H9 (cell line): ENCODE data around the gene DNLZ. TPM values are rescaled to one million over a fixed set of nuclear protein-coding genes. Genes with fewer than 3 reads are reported as not detected.

ENCODE experiments used
- DNase-seq: peaks from one replicate; pipeline ENCODE4 v3.0.0-alpha.2; 2017
- H2AFZ ChIP-seq: one replicate; pipeline ENCODE4 v1.6.1; 2013; ENCODE audit warnings: mild to moderate bottlenecking, low read length, control low read depth, moderate library complexity
- H2AK5ac ChIP-seq: 2 replicates; pipeline ENCODE4 v1.6.1; 2013; ENCODE audit warnings: low read length, control low read depth, mixed read lengths; ENCODE audit not compliant: insufficient read length
- H2BK120ac ChIP-seq: one replicate; pipeline ENCODE4 v1.6.1; 2013; ENCODE audit warnings: low read depth, mild to moderate bottlenecking, low read length, control low read depth, inconsistent platforms; ENCODE audit not compliant: poor library complexity, severe bottlenecking
- H2BK12ac ChIP-seq: 2 replicates; pipeline ENCODE4 v1.6.1; 2013; ENCODE audit warnings: low read length, control low read depth, mixed read lengths, low read depth; ENCODE audit not compliant: insufficient read length
- H2BK15ac ChIP-seq: 2 replicates; pipeline ENCODE4 v1.6.1; 2013; ENCODE audit warnings: low read depth, low read length, control low read depth
- H2BK20ac ChIP-seq: one replicate; pipeline ENCODE4 v1.6.1; 2013; ENCODE audit warnings: low read depth, mild to moderate bottlenecking, low read length, control low read depth, inconsistent platforms; ENCODE audit not compliant: poor library complexity, severe bottlenecking
- H2BK5ac ChIP-seq: 2 replicates; pipeline ENCODE4 v1.6.1; 2013; ENCODE audit warnings: low read length, control low read depth, mixed read lengths; ENCODE audit not compliant: insufficient read length
- H3K14ac ChIP-seq: 2 replicates; pipeline ENCODE4 v1.6.1; 2013; ENCODE audit warnings: low read length, control low read depth; ENCODE audit not compliant: insufficient read depth
- H3K18ac ChIP-seq: 2 replicates; pipeline ENCODE4 v1.6.1; 2013; ENCODE audit warnings: low read depth, mild to moderate bottlenecking, mixed read lengths, low read length, control low read depth; ENCODE audit not compliant: insufficient read length
- H3K23ac ChIP-seq: 2 replicates; pipeline ENCODE4 v1.6.1; 2013; ENCODE audit warnings: low read length, control low read depth, mixed read lengths, low read depth; ENCODE audit not compliant: insufficient read length
- H3K23me2 ChIP-seq: 2 replicates; pipeline ENCODE4 v1.6.1; 2013; ENCODE audit warnings: low read depth, mild to moderate bottlenecking, mixed read lengths, low read length, control low read depth; ENCODE audit not compliant: insufficient read length, poor library complexity, severe bottlenecking
- H3K27ac ChIP-seq: 2 replicates; pipeline ENCODE4 v1.5.1; 2013; ENCODE audit warnings: low read length, control low read depth, mixed read lengths, low read depth; ENCODE audit not compliant: insufficient read length
- H3K27me3 ChIP-seq: 2 replicates; pipeline ENCODE4 v1.6.1; 2013; ENCODE audit warnings: low read length, control low read depth, inconsistent platforms; ENCODE audit not compliant: insufficient read depth
- H3K4ac ChIP-seq: 2 replicates; pipeline ENCODE4 v1.6.1; 2013; ENCODE audit warnings: low read depth, mild to moderate bottlenecking, control low read depth, inconsistent platforms, low read length, moderate library complexity
- H3K4me1 ChIP-seq: 2 replicates; pipeline ENCODE4 v1.6.1; 2013; ENCODE audit warnings: low read length, control low read depth, inconsistent platforms; ENCODE audit not compliant: insufficient read depth
- H3K4me2 ChIP-seq: 2 replicates; pipeline ENCODE4 v1.6.1; 2013; ENCODE audit warnings: low read length, control low read depth, mixed read lengths; ENCODE audit not compliant: insufficient read length, insufficient read depth
- H3K56ac ChIP-seq: 2 replicates; pipeline ENCODE4 v1.6.1; 2013; ENCODE audit warnings: low read depth, mild to moderate bottlenecking, mixed read lengths, low read length, control low read depth; ENCODE audit not compliant: insufficient read length
- H3K79me1 ChIP-seq: 2 replicates; pipeline ENCODE4 v1.6.1; 2013; ENCODE audit warnings: low read depth, mild to moderate bottlenecking, moderate library complexity, low read length, control low read depth, inconsistent platforms; ENCODE audit not compliant: insufficient read depth, poor library complexity, severe bottlenecking
- H3K79me2 ChIP-seq: 2 replicates; pipeline ENCODE4 v1.6.1; 2013; ENCODE audit warnings: low read length, control low read depth, inconsistent platforms; ENCODE audit not compliant: insufficient read depth
- H3K9ac ChIP-seq: 2 replicates; pipeline ENCODE4 v1.6.1; 2013; ENCODE audit warnings: low read length, control low read depth, mixed read lengths; ENCODE audit not compliant: insufficient read length; ENCODE audit errors: extremely low read depth
- H3K9me3 ChIP-seq: one replicate; pipeline ENCODE4 v1.6.1; 2013; ENCODE audit warnings: low read depth, low read length, inconsistent platforms; ENCODE audit not compliant: control insufficient read depth
- H3T11ph ChIP-seq: one replicate; pipeline ENCODE4 v1.6.1; 2013; ENCODE audit warnings: mild to moderate bottlenecking, low read length, control low read depth, inconsistent platforms
- H4K20me1 ChIP-seq: one replicate; pipeline ENCODE4 v1.6.1; 2013; ENCODE audit not compliant: control insufficient read depth, insufficient read length, insufficient read depth
- H4K5ac ChIP-seq: 2 replicates; pipeline ENCODE4 v1.6.1; 2013; ENCODE audit warnings: low read depth, mild to moderate bottlenecking, mixed read lengths, low read length, control low read depth; ENCODE audit not compliant: insufficient read length
- H4K8ac ChIP-seq: replicated peaks from 2 replicates; pipeline ENCODE4 v1.6.1; 2013; ENCODE audit warnings: low read length, control low read depth, mixed read lengths, low read depth; ENCODE audit not compliant: insufficient read length
- H4K91ac ChIP-seq: 2 replicates; pipeline ENCODE4 v1.6.1; 2013; ENCODE audit warnings: low read depth, mild to moderate bottlenecking, moderate library complexity, mixed read lengths, low read length, control low read depth; ENCODE audit not compliant: insufficient read length
- H3K27ac Mint-ChIP-seq, 3 experiments: 2 replicates in 2 of 3; 3 replicates in 1 of 3; pipeline ENCODE4 v1.8.0; 2020 to 2021; ENCODE audit warnings: mixed read lengths in 3 of 3, mild to moderate bottlenecking in 1 of 3, moderate library complexity in 1 of 3
- H3K27me3 Mint-ChIP-seq: 2 replicates; pipeline ENCODE4 v1.8.0; 2021; ENCODE audit warnings: low read depth, mild to moderate bottlenecking, moderate library complexity, mixed read lengths
- H3K36me3 Mint-ChIP-seq, 3 experiments: 2 replicates in 2 of 3; 3 replicates in 1 of 3; pipeline ENCODE4 v1.8.0; 2020 to 2021; ENCODE audit warnings: low read depth in 3 of 3, mixed read lengths in 3 of 3; ENCODE audit not compliant: insufficient read depth in 1 of 3
- H3K4me1 Mint-ChIP-seq, 2 experiments: 2 replicates each; pipeline ENCODE4 v1.8.0; 2020; ENCODE audit warnings: mixed read lengths in 2 of 2
- H3K4me3 Mint-ChIP-seq, 2 experiments: 2 replicates in 1 of 2; 3 replicates in 1 of 2; pipeline ENCODE4 v1.8.0; 2020 to 2021; ENCODE audit warnings: mild to moderate bottlenecking in 2 of 2, mixed read lengths in 2 of 2, moderate library complexity in 1 of 2
- H3K9me3 Mint-ChIP-seq, 2 experiments: 2 replicates in 1 of 2; 3 replicates in 1 of 2; pipeline ENCODE4 v1.8.0; 2020; ENCODE audit warnings: mild to moderate bottlenecking in 2 of 2, mixed read lengths in 2 of 2, moderate library complexity in 1 of 2
- WGBS: extraction: QIAGEN DNeasy Blood & Tissue Kit; methylation state at CpG from one replicate; pipeline ENCODE4 v1.1.7; 2013; ENCODE audit warnings: missing lambda C conversion rate, low lambda C conversion rate, mixed read lengths; ENCODE audit not compliant: insufficient read length; ENCODE audit errors: extremely low coverage; 5-methylcytosine and 5-hydroxymethylcytosine counted together
- total RNA-seq: library from RNA; stranded (reverse); gene quantifications from 2 replicates; pipeline ENCODE4 v1.2.1, GENCODE V29; 2021
- TF ChIP-seq, protein P1 (sequence below): fragments of 200-600 bp; sonication (generic); conservative IDR thresholded peaks from 3 replicates; pipeline ENCODE4 v1.8.0; 2021; ENCODE audit warnings: antibody characterized with exemption, mild to moderate bottlenecking

Gene DNLZ
- total RNA-seq, 1 experiment from 2014 or later, result 24.8 TPM

DNA sequence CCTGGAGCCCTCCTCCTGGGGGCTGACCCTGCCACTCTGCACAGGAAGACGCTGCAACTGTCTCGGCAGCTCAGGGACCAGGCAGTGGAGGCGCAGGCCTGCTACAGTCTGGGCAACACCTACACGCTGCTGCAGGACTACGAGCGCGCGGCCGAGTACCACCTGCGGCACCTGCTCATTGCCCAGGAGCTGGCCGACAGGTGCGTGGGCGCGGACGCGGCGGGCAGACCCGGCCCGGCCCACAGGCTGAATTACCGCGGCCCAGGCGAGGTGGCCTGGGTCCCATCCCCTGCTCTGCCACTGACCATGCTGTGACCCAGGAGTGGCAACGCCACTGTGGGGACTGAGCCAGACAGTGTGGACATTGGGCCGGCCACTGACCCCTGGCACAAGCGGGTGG lies 25.0 kb downstream of the DNLZ start:
- WGBS, result no CpG with 5 or more reads among the region's 25 CpGs
- H3K27me3 Mint-ChIP-seq, result no peaks in the 10 kb centered on the region; the same call in 1 of the 2 replicates
- TF ChIP-seq, protein P1, sequence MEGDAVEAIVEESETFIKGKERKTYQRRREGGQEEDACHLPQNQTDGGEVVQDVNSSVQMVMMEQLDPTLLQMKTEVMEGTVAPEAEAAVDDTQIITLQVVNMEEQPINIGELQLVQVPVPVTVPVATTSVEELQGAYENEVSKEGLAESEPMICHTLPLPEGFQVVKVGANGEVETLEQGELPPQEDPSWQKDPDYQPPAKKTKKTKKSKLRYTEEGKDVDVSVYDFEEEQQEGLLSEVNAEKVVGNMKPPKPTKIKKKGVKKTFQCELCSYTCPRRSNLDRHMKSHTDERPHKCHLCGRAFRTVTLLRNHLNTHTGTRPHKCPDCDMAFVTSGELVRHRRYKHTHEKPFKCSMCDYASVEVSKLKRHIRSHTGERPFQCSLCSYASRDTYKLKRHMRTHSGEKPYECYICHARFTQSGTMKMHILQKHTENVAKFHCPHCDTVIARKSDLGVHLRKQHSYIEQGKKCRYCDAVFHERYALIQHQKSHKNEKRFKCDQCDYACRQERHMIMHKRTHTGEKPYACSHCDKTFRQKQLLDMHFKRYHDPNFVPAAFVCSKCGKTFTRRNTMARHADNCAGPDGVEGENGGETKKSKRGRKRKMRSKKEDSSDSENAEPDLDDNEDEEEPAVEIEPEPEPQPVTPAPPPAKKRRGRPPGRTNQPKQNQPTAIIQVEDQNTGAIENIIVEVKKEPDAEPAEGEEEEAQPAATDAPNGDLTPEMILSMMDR, result no peak

More for the DNA sequence above, 25.0 kb downstream of the DNLZ start:
- H3K18ac ChIP-seq, result no peak overlapping the region
- no peak overlapping the region for H3K27ac ChIP-seq
- H3K23ac ChIP-seq, result no peak overlapping the region
- H3K9me3 ChIP-seq, result no peaks in the 10 kb centered on the region
- no peak overlapping the region for H3K4me2 ChIP-seq
- H3K27me3 ChIP-seq, result no peaks in the 10 kb centered on the region
- no peaks in the 10 kb centered on the region for H3K79me2 ChIP-seq
- H3K56ac ChIP-seq, result no peak overlapping the region
- H3K23me2 ChIP-seq, result no peaks in the 10 kb centered on the region
- H2BK15ac ChIP-seq, result no peak overlapping the region
- H4K8ac ChIP-seq, result no peak overlapping the region
- H4K5ac ChIP-seq, result no peak overlapping the region
- no peak overlapping the region for H2AK5ac ChIP-seq
- no peak overlapping the region for H3T11ph ChIP-seq
- no peak overlapping the region for H3K9ac ChIP-seq
- no peak overlapping the region for H3K4me3 Mint-ChIP-seq
- no peak overlapping the region for H2BK20ac ChIP-seq
- no peak overlapping the region for H3K4ac ChIP-seq
- no peak overlapping the region for H2AFZ ChIP-seq
- peaks cover 6 to 17% of the 10 kb centered on the region in 2 experiments; a peak in 3 of 4 replicates for H3K4me1 Mint-ChIP-seq
- H2BK12ac ChIP-seq, result no peak overlapping the region
- DNase-seq, result no peak
- no peaks in the 10 kb centered on the region for H3K79me1 ChIP-seq
- H3K27ac Mint-ChIP-seq, result no peak overlapping the region
- H3K4me1 ChIP-seq, result no peaks in the 10 kb centered on the region
- H3K14ac ChIP-seq, result no peak overlapping the region
- no peaks in the 10 kb centered on the region for H3K9me3 Mint-ChIP-seq
- no peak overlapping the region for H2BK5ac ChIP-seq
- no peak overlapping the region for H2BK120ac ChIP-seq
- no peaks in the 10 kb centered on the region; a peak in 1 of 7 replicates for H3K36me3 Mint-ChIP-seq
- no peak overlapping the region for H4K91ac ChIP-seq
- no peaks in the 10 kb centered on the region for H4K20me1 ChIP-seq
